ENCODE measurements around the gene CECR2.

The CECR2 gene

DNA sequence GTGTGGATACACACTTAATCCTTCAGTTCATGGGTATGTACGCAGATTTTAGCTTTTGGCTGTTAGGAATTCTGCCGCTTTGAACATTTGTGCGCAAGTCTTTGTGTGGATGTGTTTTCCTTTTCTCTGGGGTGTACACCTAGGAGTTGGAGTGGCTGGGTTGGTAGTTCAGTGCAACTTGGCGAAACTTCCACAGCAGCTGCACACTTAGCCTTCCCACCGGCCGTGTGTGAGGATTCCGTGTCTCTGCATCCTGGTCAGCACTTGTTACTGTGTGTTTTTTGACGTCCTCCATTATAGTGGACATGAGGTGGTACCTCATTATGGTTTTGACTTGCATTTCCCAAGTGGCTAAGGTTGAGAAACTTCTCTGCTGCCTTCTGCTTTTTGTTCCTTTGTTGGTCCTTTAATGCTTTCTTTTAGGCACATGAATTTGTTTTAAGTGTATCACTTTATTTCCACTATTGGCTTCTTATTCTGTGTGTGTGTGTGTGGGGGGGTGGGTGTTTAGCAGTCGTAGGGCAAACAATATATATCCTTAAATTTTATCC is 121.9 kb downstream of the CECR2 start:
- intact Hi-C loops (cut with DNase I; ENCODE audit: low total_unique reads): no loop called here
- no peaks in the 10 kb centered on the region for H3K9me3 ChIP-seq
- no peaks in the 10 kb centered on the region for H3K27me3 ChIP-seq
- TF ChIP-seq, protein P1, sequence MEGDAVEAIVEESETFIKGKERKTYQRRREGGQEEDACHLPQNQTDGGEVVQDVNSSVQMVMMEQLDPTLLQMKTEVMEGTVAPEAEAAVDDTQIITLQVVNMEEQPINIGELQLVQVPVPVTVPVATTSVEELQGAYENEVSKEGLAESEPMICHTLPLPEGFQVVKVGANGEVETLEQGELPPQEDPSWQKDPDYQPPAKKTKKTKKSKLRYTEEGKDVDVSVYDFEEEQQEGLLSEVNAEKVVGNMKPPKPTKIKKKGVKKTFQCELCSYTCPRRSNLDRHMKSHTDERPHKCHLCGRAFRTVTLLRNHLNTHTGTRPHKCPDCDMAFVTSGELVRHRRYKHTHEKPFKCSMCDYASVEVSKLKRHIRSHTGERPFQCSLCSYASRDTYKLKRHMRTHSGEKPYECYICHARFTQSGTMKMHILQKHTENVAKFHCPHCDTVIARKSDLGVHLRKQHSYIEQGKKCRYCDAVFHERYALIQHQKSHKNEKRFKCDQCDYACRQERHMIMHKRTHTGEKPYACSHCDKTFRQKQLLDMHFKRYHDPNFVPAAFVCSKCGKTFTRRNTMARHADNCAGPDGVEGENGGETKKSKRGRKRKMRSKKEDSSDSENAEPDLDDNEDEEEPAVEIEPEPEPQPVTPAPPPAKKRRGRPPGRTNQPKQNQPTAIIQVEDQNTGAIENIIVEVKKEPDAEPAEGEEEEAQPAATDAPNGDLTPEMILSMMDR (IDR thresholded peaks at IDR 0.05): no peak
- H3K36me3 ChIP-seq: no peaks in the 10 kb centered on the region
- H3K4me3 ChIP-seq: no peak overlapping the region
- no peaks in the 10 kb centered on the region for H3K4me1 ChIP-seq
- no peak overlapping the region for H3K27ac ChIP-seq
- no peak for DNase-seq

DNA sequence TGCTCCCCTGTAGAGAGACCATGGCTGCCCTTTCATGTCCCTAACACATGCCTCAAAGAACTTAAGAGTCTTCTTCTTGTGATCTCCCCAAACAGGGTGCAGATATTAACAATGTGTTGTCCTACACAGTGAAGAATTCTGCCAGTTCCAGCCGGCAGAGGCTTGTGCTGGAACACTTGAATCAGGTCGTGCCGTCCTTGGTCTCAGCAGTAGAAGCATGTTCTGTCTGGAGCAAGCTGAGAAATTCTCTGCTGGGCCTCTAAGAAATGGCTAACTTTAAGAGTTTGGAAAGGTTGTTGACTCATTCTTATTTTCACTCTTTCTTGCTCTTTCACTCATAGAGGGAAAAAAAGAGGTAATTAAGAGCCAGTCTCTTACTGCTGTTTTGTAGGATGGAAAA is 123.0 kb downstream of the CECR2 start:
- Histone ChIP-seq H3K9me3 (no peaks in the 10 kb centered on the region), H3K27ac (no peak overlapping the region), H3K4me3 (no peak overlapping the region), H3K27me3 (peaks cover 0 to 3% of the 10 kb centered on the region in 2 donors), H3K4me1 (no peaks in the 10 kb centered on the region), H3K36me3 (no peaks in the 10 kb centered on the region)
- intact Hi-C loops (cut with DNase I; ENCODE audit: low total_unique reads): no loop called here
- TF ChIP-seq, protein P1 (IDR thresholded peaks at IDR 0.05): no peak
- DNase-seq: no peak

DNA sequence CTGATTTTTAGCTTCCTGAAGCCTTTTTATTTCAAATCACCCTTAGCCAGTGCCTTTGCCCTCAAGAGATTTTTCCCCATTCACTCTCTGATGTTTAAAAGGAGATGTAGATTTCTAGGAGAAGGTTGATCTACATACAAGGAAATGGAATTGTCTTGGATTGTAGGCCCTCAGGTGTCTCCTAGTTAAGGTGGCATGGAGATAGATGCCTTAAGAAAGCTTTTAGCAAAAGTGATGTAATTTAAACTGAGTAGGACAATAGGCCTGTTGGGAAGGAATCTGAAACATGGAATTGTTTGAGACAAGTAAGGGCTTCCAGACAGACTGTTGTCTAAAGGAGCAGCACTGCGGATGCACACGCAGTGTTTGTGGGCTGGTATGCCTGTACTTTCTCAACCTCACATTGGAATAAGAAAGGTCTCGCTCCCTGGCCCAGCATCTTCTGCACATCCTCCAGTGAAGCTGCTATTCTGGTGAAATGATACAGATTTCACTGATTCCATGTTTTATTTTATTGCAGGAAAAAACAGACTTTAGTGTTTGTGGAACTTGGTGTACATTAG is 124.2 kb downstream of the CECR2 start:
- no peaks in the 10 kb centered on the region for H3K36me3 ChIP-seq
- H3K9me3 ChIP-seq: no peaks in the 10 kb centered on the region
- no peak overlapping the region for H3K4me3 ChIP-seq
- TF ChIP-seq, protein P1 (IDR thresholded peaks at IDR 0.05): no peak
- H3K27ac ChIP-seq: no peak overlapping the region
- no peaks in the 10 kb centered on the region for H3K4me1 ChIP-seq
- intact Hi-C loops (cut with DNase I; ENCODE audit: low total_unique reads): no loop called here
- H3K27me3 ChIP-seq: peaks cover 0 to 9% of the 10 kb centered on the region in 2 donors
- DNase-seq: no peak

DNA sequence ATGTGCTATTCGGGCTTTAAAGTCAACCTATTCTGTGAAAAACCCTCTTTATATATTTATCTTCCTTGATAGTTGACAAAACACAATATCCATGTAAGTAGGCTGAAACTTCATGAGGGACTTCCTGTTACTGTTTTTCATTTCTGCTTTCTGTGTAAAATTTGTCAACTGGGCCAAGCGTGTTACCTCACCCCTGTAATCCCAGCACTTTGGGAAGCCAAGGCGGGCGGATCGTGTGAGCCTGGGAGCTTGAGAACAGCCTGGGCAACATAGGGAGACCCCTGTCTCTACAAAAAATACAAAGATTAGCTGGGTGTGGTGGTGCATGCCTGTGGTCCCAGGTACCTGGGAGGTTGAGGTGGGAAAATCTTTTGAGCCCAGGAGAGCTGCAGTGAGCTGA is 127.6 kb downstream of the CECR2 start:
- Histone ChIP-seq H3K36me3 (no peaks in the 10 kb centered on the region), H3K4me3 (no peak overlapping the region), H3K27me3 (peaks cover 0 to 10% of the 10 kb centered on the region in 2 donors), H3K4me1 (no peaks in the 10 kb centered on the region), H3K9me3 (no peaks in the 10 kb centered on the region), H3K27ac (no peak overlapping the region)
- intact Hi-C loops (cut with DNase I; ENCODE audit: low total_unique reads): no loop called here
- DNase-seq: no peak
- TF ChIP-seq, protein P1 (IDR thresholded peaks at IDR 0.05): no peak

DNA sequence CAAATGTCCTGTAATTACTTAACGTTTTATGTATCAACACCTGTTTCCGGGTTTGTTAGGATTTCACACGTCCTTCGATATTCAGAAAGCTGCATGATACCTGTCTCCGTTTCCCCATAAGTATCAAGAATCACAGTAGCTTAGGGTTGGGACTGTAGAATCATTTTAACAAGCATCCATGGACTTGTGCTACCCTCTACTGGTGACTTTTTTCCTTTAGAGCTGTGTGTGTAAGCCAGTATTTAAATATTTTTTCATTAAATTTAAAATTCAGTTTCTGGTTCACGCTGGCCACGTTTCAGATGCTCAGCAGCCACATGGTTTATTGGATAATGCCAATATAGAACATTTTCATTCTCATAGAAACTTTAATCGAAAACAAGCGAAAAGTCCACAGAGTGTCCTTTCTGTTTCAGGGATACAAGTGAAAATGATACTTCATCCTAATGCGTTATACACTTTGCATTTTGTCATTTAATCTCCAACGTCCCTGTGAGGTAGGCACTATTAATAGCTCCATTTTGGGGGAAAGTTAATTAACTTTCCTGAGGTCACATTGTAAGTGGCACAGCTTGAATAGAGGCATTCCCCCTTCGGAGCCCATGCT is 132.5 kb downstream of the CECR2 start:
- Histone ChIP-seq H3K27ac (no peak overlapping the region), H3K4me1 (no peaks in the 10 kb centered on the region), H3K36me3 (no peaks in the 10 kb centered on the region), H3K27me3 (peaks cover 0 to 10% of the 10 kb centered on the region in 2 donors), H3K4me3 (no peak overlapping the region), H3K9me3 (no peaks in the 10 kb centered on the region)
- TF ChIP-seq, protein P1 (IDR thresholded peaks at IDR 0.05): peak; percentile 44 to 54
- intact Hi-C loops (cut with DNase I; ENCODE audit: low total_unique reads): loop anchor here (10.0 kb wide), 1 partner anchor 437 kb away; no protein-coding TSS in a partner anchor
- DNase-seq: no peak

All from tibial artery (tissue), 4 donors.